ENCODE measurements around the gene SDC4.
"Not testable (repeated sequence)": the region's sequence is repeated elsewhere in the genome, so short reads cannot be mapped to it uniquely, and the experiment has no call there.

Gene SDC4

GRCh38 chr20:45363611-45364492 lies 15.6 kb upstream of the SDC4 start:
- DNase-seq (ENCODE audit: low read depth in 2 of 2), result no peak

GRCh38 chr20:45362804-45363610 lies 14.8 kb upstream of the SDC4 start, which contains the start of gene SYS1:
SYS1 (plus strand) TSS chr20:45363156; CDS start chr20:45363532, 376 bp downstream.
- peak; percentile 96 to 97 for DNase-seq (ENCODE audit: low read depth in 2 of 2)

GRCh38 chr20:45361793-45362192 lies 13.6 kb upstream of the SDC4 start:
- no peak for DNase-seq (ENCODE audit: low read depth in 2 of 2)

GRCh38 chr20:45359406-45360148 lies 11.4 kb upstream of the SDC4 start:
- no peak for DNase-seq (ENCODE audit: low read depth in 2 of 2)

- DNase-seq (ENCODE audit: low read depth in 2 of 2), result no peak
These were observed 10.8 kb upstream of the SDC4 start for GRCh38 chr20:45359069-45359405.

GRCh38 chr20:45358282-45359068 lies 10.3 kb upstream of the SDC4 start:
- no peak for DNase-seq (ENCODE audit: low read depth in 2 of 2)

GRCh38 chr20:45355209-45356084 lies 7.2 kb upstream of the SDC4 start:
- no peak for DNase-seq (ENCODE audit: low read depth in 2 of 2)

GRCh38 chr20:45354423-45355208 lies 6.4 kb upstream of the SDC4 start:
- DNase-seq (ENCODE audit: low read depth in 2 of 2), result peak in 1 of 2 donors; percentile 28

- DNase-seq (ENCODE audit: low read depth in 2 of 2), result no peak
These were observed 5.5 kb upstream of the SDC4 start for GRCh38 chr20:45353746-45354145.

GRCh38 chr20:45352729-45353128 lies 4.5 kb upstream of the SDC4 start:
- no peak for DNase-seq (ENCODE audit: low read depth in 2 of 2)

- DNase-seq (ENCODE audit: low read depth in 2 of 2), result not testable (repeated sequence)
These were observed 2.6 kb upstream of the SDC4 start for GRCh38 chr20:45350795-45351194.

GRCh38 chr20:45350217-45350616 lies 2.0 kb upstream of the SDC4 start:
- DNase-seq (ENCODE audit: low read depth in 2 of 2), result no peak

GRCh38 chr20:45347297-45347935 lies 808 bp downstream of the SDC4 start:
- DNase-seq (ENCODE audit: low read depth in 2 of 2), result no peak

- no peak for DNase-seq (ENCODE audit: low read depth in 2 of 2)
These were observed 1.4 kb downstream of the SDC4 start for GRCh38 chr20:45346851-45347250.

GRCh38 chr20:45346291-45346718 lies 1.9 kb downstream of the SDC4 start:
- DNase-seq (ENCODE audit: low read depth in 2 of 2), result no peak

- no peak for DNase-seq (ENCODE audit: low read depth in 2 of 2)
These were observed 2.9 kb downstream of the SDC4 start for GRCh38 chr20:45345104-45345936.

- no peak for DNase-seq (ENCODE audit: low read depth in 2 of 2)
These were observed 3.9 kb downstream of the SDC4 start for GRCh38 chr20:45344168-45344860.
